SK-N-SH (cell line): ENCODE results near the gene GSC2.

Experiments
- EZH2phosphoT487 ChIP-seq: fragments of 200-600 bp; sonication (generic); IDR thresholded peaks from 2 replicates; pipeline ENCODE4 v1.6.1; 2017; ENCODE audit warnings: low read depth, mixed run types, mild to moderate bottlenecking, antibody characterized with exemption, moderate library complexity, borderline replicate concordance
- GABPA ChIP-seq: IDR thresholded peaks from 2 replicates; pipeline ENCODE4 v1.4.0; 2012; ENCODE audit warnings: low read depth, mild to moderate bottlenecking
- GATA2 ChIP-seq: sonication (generic); formaldehyde crosslinking; IDR thresholded peaks from 2 replicates; pipeline ENCODE4 v1.5.0; 2020; ENCODE audit warnings: mild to moderate bottlenecking, missing genetic modification reagents
- MAX ChIP-seq: IDR thresholded peaks from 2 replicates; pipeline ENCODE4 v1.4.0; 2012; ENCODE audit warnings: low read depth
- USF2 ChIP-seq: fragments of 150-350 bp; IDR thresholded peaks from 2 replicates; pipeline ENCODE4 v1.6.1; 2017; ENCODE audit warnings: antibody characterized with exemption, low read length, low read depth, borderline replicate concordance
- TF ChIP-seq, protein P1 (sequence below): fragments of 200-600 bp; sonication (generic); IDR thresholded peaks from 2 replicates; pipeline ENCODE4 v1.6.1; 2017; ENCODE audit warnings: antibody characterized with exemption, mild to moderate bottlenecking, moderate library complexity

GRCh38 chr22:19111584-19111983 is 38.5 kb downstream of the GSC2 start:
- TF ChIP-seq GATA2 (CRISPR knock-in tag), result no peak
- TF ChIP-seq GABPA, result no peak
- TF ChIP-seq, protein P1, sequence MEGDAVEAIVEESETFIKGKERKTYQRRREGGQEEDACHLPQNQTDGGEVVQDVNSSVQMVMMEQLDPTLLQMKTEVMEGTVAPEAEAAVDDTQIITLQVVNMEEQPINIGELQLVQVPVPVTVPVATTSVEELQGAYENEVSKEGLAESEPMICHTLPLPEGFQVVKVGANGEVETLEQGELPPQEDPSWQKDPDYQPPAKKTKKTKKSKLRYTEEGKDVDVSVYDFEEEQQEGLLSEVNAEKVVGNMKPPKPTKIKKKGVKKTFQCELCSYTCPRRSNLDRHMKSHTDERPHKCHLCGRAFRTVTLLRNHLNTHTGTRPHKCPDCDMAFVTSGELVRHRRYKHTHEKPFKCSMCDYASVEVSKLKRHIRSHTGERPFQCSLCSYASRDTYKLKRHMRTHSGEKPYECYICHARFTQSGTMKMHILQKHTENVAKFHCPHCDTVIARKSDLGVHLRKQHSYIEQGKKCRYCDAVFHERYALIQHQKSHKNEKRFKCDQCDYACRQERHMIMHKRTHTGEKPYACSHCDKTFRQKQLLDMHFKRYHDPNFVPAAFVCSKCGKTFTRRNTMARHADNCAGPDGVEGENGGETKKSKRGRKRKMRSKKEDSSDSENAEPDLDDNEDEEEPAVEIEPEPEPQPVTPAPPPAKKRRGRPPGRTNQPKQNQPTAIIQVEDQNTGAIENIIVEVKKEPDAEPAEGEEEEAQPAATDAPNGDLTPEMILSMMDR, result no peak
- TF ChIP-seq MAX, result no peak
- no peak for TF ChIP-seq USF2
- no peak for TF ChIP-seq EZH2phosphoT487
